GM13976 (cell line): ENCODE data around the gene SLC66A3.

ENCODE experiments used
- DNase-seq: peaks from one replicate; pipeline ENCODE4 v3.0.0; 2012; ENCODE audit warnings: low spot score
- in situ Hi-C: fragments of 300-500 bp; cut with MboI; formaldehyde crosslinking; loops from one replicate; pipeline ENCODE4 v1.12.0; 2022; ENCODE audit warnings: low sequenced_read_pairs, mixed read lengths, inconsistent platforms; ENCODE audit not compliant: unreplicated experiment
- TF ChIP-seq, protein P1 (sequence below): IDR thresholded peaks from 2 replicates; pipeline ENCODE4 v1.5.1; 2012; ENCODE audit warnings: borderline replicate concordance, mild to moderate bottlenecking; ENCODE audit not compliant: insufficient read depth; ENCODE audit errors: extremely low read depth, missing control alignments, control extremely low read depth

The SLC66A3 gene

DNA sequence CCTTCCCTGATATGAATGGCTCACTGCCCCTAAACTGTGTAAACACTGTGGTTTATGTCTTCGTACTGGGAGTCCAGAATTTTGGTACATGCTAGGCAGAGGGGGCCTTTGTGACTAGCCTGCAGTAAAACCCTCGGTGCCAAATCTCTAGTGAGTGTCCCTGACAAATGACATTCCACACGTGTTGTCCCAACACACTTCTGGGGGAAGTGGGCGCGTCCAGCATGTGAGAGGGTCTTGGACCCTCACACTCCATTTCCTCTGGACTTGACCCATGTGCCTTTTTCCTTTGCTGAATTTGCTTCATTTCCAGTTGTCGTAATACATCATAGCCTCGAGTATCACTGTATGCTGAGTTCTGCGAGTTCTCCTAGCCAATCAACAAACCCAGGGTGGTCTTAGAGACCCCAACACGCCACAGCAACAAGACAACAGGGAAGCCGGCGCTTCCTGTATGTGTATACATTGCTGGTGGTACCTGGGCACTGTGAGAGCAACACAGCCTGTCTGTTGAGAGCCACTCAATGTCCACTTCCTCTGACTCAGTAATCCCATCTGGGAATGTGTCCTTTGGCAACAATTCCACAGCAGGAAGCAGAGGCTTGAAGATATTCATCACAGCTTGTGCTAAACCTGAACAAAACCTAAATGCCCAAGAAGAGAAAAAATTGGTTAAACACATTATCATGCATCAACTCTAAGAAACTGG is 26.9 kb upstream of the SLC66A3 start:
- in situ Hi-C loops, result loop anchor here (5.0 to 25.0 kb wide), 2 partner anchors 284 to 291 kb away; no protein-coding TSS in a partner anchor
- no peak for DNase-seq
- TF ChIP-seq, protein P1, sequence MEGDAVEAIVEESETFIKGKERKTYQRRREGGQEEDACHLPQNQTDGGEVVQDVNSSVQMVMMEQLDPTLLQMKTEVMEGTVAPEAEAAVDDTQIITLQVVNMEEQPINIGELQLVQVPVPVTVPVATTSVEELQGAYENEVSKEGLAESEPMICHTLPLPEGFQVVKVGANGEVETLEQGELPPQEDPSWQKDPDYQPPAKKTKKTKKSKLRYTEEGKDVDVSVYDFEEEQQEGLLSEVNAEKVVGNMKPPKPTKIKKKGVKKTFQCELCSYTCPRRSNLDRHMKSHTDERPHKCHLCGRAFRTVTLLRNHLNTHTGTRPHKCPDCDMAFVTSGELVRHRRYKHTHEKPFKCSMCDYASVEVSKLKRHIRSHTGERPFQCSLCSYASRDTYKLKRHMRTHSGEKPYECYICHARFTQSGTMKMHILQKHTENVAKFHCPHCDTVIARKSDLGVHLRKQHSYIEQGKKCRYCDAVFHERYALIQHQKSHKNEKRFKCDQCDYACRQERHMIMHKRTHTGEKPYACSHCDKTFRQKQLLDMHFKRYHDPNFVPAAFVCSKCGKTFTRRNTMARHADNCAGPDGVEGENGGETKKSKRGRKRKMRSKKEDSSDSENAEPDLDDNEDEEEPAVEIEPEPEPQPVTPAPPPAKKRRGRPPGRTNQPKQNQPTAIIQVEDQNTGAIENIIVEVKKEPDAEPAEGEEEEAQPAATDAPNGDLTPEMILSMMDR, result no peak

DNA sequence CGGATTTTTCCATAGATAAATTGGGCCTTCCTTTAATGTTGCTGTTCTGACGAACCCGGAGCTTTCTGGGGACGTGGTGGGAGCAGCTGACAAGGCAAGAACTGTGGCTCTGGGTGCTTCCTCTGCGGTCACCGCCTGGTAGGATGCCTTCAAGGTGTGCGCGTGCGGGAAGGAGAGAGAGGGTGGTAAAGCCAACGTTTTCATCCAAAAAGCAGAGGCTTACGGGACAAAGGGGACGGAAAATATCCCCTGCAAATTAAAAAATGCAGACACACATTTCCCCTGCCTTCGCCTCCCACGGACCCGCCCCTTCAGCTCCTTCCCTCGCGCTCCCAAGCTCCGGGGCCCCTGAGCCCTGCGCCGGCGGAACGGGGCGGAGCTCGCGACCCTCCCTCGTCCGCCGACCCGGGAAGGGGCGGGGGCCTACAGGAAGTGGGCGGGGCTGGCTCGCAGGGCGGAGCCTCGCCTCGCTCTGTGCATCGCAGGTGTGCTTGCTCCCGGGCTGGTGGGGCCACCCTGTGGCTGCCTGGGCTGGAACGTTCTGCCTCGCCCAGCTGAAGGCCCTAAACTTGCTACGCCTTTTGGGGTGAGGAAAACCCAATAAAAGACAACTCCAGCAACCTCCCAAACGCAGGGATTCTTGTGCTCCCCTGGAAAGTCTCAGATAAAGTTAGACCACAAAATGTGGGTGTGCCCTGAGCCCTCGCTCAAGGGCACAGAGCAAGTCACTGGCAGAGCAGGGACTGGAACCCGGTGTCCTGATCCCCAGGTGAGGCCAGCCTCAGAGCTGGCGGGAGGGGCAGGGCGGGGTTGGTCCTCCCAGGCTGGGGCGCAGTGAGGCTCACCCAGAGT is 25.4 kb upstream of the SLC66A3 start:
- TF ChIP-seq, protein P1, result peak; percentile 54
- peak; percentile 82 for DNase-seq
- in situ Hi-C loops, result loop anchor here (5.0 to 25.0 kb wide), 3 partner anchors 282 to 455 kb away; no protein-coding TSS in a partner anchor

DNA sequence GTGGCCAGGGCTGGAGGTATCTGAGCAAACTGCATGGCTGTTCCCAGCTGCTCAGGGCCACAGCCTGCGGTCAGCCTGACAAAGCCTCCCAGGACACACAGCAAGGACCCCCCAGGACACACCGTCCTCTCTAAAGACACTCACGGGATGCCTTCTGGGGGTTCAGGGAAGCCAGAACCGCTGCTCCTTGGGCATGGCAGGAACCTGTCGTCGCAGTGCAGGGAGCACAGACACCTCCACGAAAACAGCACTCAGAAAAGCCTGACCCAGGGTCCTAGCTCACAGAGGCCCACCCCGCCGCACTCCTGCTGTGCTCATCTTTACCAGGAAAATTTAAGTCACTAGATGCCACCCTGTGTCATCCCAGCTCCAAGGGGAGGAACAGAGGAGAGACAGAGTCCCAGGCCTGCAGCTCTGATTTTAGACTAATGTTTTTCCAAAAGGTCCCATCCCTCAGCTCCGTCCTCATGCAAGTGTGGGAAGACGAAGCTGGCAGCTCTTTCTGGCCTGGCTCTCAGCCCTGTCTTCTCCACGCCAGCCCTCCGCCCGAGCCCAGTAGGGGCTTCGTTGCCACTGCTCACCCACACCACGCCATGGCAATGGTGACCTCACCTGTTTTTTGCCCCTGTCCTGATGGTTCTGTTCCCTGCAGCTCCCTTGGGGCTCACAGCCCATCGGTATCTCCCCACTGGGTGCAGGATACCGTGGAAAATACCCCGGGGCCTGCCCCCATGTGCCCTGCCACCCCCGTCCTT is 23.9 kb upstream of the SLC66A3 start:
- DNase-seq, result no peak
- TF ChIP-seq, protein P1, result no peak
- in situ Hi-C loops, result loop anchor here (10.0 to 25.0 kb wide), 2 partner anchors 281 to 453 kb away; no protein-coding TSS in a partner anchor

DNA sequence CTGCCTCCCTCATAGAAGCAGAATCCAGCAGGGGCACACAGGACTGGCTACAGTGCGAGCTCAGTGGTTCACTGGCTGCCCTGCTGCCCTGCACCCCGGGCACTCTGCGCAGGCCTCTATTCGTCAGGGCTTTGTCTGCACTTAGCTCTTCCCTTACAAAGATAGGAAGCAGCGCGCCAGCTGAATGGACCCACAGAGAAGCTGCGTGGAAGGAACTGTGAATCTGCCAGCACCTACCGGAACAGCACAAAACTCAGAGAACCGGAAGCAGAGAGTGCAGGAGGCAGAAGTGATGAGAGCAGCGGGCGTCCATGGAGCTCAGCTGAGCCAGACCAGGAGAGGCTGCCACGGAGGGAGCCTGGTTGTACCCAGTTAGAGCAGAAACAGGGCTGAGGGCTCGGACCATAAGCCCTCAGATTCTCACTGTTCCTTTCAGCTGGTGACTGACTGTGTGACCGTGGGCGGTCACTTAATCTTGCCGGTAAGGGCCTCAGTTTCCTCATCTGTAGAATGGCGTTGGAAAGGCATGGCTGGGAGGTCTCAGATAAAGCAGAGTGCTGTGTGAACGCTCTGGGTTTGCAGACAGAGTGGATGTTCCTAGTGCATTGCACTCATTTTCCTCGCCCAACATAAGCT is 23.1 kb upstream of the SLC66A3 start:
- in situ Hi-C loops, result loop anchor here (10.0 to 25.0 kb wide), 2 partner anchors 280 to 453 kb away; no protein-coding TSS in a partner anchor
- TF ChIP-seq, protein P1, result peak; percentile 5
- DNase-seq, result no peak

DNA sequence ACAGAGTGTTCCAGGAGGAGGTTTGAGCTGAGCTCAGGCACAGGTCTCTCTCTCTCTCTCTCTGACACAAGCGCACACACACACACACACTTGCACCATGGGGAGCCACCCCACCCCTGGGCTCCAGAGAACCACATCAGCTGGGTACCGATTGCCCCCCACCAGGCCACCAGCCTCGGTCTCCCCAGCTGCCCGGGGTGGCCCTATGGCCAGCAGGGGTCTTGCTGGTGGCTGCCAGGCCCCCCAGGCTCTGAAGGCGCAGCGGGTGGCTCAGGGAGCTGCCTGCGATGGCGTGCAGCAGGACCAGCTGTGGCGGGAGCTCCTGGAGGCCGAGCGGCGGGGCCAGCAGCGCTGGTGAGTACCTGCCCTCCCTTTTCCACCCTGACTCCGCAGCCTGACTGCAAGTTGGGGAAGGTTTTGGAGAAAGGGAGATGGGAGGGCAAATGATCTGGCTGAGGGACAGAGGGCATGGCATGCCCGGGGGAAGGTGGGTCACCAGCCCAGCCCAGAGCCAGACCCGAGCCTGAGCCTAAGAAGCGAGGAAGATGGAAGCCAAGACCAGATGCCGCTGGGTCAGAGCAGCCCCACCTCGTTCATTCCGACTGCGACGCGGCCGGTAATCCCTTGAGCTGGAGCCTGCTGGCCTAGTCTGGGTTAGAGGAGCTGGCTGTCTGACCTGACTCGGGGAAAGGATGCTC is 21.9 kb upstream of the SLC66A3 start:
- in situ Hi-C loops, result loop anchor here (10.0 to 25.0 kb wide), 2 partner anchors 279 to 451 kb away; no protein-coding TSS in a partner anchor
- TF ChIP-seq, protein P1, result no peak
- no peak for DNase-seq
